Mammary epithelial cell (primary cell): ENCODE measurements around the gene FAM107B.

Source experiments
- EZH2 ChIP-seq: IDR thresholded peaks from 2 replicates; pipeline ENCODE4 v1.6.1; 2012; ENCODE audit warnings: low read length, inconsistent platforms, borderline replicate concordance
- TF ChIP-seq, protein P1 (sequence below), 2 donors: IDR thresholded peaks in 1 of 2; conservative IDR thresholded peaks in 1 of 2; 2 replicates each; pipeline ENCODE4 v1.5.1; 2011 to 2012; ENCODE audit warnings: inconsistent platforms in 2 of 2, low read length in 2 of 2, mild to moderate bottlenecking in 2 of 2, control low read depth in 1 of 2, low read depth in 1 of 2; ENCODE audit not compliant: insufficient read depth in 1 of 2; ENCODE audit errors: extremely low read depth in 1 of 2

DNA sequence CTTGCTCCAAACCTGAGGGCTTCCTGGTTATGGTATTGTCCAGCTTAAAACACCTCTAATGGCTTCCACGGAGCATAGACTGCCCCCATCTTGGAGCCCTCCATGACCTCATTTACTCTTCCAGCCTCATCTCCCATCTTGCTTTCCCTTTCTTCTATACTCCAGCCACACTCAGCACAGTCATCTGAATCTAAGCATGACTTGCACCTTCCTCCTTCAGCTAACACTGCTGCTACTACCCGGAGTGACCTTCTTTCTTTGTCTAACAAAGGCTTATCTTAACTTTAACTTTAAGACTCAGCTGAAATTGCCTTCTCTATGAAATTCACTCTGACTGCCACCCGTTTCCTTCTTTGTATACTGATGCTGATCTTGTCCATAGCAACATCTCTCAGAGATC is 135.1 kb downstream of the FAM107B start:
- TF ChIP-seq EZH2, result no peak
- TF ChIP-seq, protein P1, sequence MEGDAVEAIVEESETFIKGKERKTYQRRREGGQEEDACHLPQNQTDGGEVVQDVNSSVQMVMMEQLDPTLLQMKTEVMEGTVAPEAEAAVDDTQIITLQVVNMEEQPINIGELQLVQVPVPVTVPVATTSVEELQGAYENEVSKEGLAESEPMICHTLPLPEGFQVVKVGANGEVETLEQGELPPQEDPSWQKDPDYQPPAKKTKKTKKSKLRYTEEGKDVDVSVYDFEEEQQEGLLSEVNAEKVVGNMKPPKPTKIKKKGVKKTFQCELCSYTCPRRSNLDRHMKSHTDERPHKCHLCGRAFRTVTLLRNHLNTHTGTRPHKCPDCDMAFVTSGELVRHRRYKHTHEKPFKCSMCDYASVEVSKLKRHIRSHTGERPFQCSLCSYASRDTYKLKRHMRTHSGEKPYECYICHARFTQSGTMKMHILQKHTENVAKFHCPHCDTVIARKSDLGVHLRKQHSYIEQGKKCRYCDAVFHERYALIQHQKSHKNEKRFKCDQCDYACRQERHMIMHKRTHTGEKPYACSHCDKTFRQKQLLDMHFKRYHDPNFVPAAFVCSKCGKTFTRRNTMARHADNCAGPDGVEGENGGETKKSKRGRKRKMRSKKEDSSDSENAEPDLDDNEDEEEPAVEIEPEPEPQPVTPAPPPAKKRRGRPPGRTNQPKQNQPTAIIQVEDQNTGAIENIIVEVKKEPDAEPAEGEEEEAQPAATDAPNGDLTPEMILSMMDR (conservative IDR thresholded peaks at IDR 0.05 in 1 of 2, IDR thresholded peaks at IDR 0.05 in 1 of 2; ENCODE audit: extremely low read depth in 1 of 2, insufficient read depth in 1 of 2, low read depth in 1 of 2, low read length in 2 of 2), result no peak
